Measurements from ENCODE around the gene SORCS1.

Gene SORCS1

DNA sequence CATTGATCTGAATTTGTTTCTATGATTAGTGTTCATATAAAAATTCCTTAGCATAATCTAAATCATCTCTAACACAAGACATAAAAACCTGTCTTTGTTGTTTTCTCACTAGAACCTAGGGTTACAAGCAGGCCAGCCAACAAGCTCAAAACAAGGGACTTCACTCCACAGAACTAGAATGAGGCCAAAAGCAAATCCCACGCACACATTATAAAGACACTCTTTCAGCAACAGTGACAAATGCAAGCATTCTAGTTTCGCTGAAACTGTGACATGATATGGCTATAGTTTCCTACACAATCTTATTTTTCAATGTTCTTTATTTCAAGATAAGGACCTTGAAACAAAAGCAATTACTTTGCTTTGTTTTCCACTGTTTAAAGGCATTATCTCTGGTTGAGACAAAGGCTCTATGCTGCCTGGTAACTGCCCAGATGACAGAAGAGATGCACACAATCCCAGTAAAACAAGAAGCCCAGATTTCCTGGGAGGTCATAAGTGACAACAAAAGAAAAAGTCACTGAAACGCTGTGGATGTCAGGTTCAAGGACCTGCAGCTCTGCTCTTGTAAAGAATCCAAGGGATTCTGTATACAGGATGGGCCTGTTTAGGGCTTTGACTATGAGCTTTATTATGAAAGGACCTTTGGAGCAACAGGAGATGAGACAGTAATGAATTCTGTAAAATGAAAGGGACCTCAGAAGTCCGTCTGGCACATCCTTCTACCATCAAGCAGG lies 105.3 kb downstream of the SORCS1 start:
- no peaks in the 10 kb centered on the region for H3K36me3 Mint-ChIP-seq (ENCODE audit: insufficient read depth)
- DNase-seq (ENCODE audit: low spot score in 2 of 2), result no peak
- no peaks in the 10 kb centered on the region for H3K4me1 Mint-ChIP-seq
- no peak overlapping the region for H3K27ac Mint-ChIP-seq (ENCODE audit: low read depth)
- peaks cover 6% of the 10 kb centered on the region for H3K9me3 Mint-ChIP-seq
- no peaks in the 10 kb centered on the region for H3K27me3 Mint-ChIP-seq
- no peak for ATAC-seq (replicated peaks; ENCODE audit: extremely low read depth, poor library complexity, severe bottlenecking)
- H3K4me3 Mint-ChIP-seq, result no peak overlapping the region

DNA sequence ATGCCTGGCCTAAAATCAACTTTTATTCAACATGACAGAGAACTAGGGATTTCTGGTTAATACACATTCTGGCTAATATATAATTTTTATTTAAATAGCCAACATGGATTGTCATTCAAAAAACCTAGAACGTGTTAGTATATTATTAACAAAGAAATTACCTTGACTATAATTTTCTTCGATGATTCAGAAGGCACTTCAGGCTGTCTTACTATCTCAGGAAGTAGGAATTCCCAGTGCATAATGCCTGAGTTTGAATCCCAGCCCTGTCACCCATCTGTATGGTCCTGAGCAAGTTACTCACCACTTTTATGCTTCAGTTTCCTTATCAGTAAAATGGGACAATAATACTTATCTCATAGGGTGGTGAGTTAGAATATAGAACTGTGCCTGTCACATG lies 106.2 kb downstream of the SORCS1 start:
- peaks cover 6% of the 10 kb centered on the region for H3K9me3 Mint-ChIP-seq
- no peak for DNase-seq (ENCODE audit: low spot score in 2 of 2)
- no peak overlapping the region for H3K4me3 Mint-ChIP-seq
- no peaks in the 10 kb centered on the region for H3K4me1 Mint-ChIP-seq
- no peaks in the 10 kb centered on the region for H3K36me3 Mint-ChIP-seq (ENCODE audit: insufficient read depth)
- no peak for ATAC-seq (replicated peaks; ENCODE audit: extremely low read depth, poor library complexity, severe bottlenecking)
- no peaks in the 10 kb centered on the region for H3K27me3 Mint-ChIP-seq
- no peak overlapping the region for H3K27ac Mint-ChIP-seq (ENCODE audit: low read depth)

- peaks cover 6% of the 10 kb centered on the region for H3K9me3 Mint-ChIP-seq
- no peak for ATAC-seq (replicated peaks; ENCODE audit: extremely low read depth, poor library complexity, severe bottlenecking)
- no peaks in the 10 kb centered on the region for H3K36me3 Mint-ChIP-seq (ENCODE audit: insufficient read depth)
- no peaks in the 10 kb centered on the region for H3K27me3 Mint-ChIP-seq
- no peak overlapping the region for H3K4me3 Mint-ChIP-seq
- no peak overlapping the region for H3K27ac Mint-ChIP-seq (ENCODE audit: low read depth)
- no peak for DNase-seq (ENCODE audit: low spot score in 2 of 2)
- no peaks in the 10 kb centered on the region for H3K4me1 Mint-ChIP-seq
Measured at GRCh38 chr10:107056182-107056581, 108.3 kb downstream of the SORCS1 start.

DNA sequence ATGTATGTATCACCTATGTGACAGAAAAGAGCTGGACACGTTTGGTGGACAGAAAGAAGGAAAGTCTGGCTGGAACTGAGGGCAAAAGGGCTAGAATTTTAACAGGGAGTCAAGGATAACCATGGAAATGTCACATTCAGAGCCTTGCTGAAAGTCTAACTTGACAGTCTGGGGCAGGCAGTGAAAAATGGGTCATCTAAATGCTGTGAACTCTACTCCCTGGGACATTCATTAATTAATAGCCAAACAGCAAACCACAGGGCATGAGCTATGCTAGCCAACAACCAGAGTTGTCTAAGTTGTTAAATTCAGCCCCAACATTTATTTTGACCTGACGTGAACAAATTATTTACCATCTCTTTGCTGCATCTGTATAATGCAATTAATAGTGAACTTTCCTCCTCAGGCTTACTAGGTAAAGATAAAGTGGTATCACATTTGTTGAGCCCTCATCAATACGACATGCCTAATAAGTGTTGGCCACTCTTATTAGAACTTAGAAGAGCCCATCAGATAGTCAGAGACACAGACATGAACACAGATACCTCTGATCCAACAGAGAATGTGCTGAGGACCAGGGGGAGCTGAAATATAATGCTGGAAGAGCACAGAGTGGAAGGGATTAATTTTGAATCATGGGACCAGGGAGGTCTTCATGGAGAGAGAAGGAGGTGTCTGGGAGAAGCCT lies 109.9 kb downstream of the SORCS1 start:
- Mint-ChIP-seq H3K27ac (ENCODE audit: low read depth) (no peak overlapping the region), H3K4me3 (no peak overlapping the region), H3K9me3 (peaks cover 6% of the 10 kb centered on the region), H3K27me3 (no peaks in the 10 kb centered on the region), H3K4me1 (no peaks in the 10 kb centered on the region), H3K36me3 (ENCODE audit: insufficient read depth) (no peaks in the 10 kb centered on the region)
- ATAC-seq (replicated peaks; ENCODE audit: extremely low read depth, poor library complexity, severe bottlenecking), result no peak
- DNase-seq (ENCODE audit: low spot score in 2 of 2), result no peak

- Mint-ChIP-seq H3K27ac (ENCODE audit: low read depth) (no peak overlapping the region), H3K36me3 (ENCODE audit: insufficient read depth) (no peaks in the 10 kb centered on the region), H3K4me3 (no peak overlapping the region), H3K9me3 (peaks cover 6% of the 10 kb centered on the region), H3K4me1 (no peaks in the 10 kb centered on the region), H3K27me3 (no peaks in the 10 kb centered on the region)
- DNase-seq (ENCODE audit: low spot score in 2 of 2) (no peak), ATAC-seq (replicated peaks; ENCODE audit: extremely low read depth, poor library complexity, severe bottlenecking) (no peak)
Measured at GRCh38 chr10:107051769-107052168, 112.7 kb downstream of the SORCS1 start.

DNA sequence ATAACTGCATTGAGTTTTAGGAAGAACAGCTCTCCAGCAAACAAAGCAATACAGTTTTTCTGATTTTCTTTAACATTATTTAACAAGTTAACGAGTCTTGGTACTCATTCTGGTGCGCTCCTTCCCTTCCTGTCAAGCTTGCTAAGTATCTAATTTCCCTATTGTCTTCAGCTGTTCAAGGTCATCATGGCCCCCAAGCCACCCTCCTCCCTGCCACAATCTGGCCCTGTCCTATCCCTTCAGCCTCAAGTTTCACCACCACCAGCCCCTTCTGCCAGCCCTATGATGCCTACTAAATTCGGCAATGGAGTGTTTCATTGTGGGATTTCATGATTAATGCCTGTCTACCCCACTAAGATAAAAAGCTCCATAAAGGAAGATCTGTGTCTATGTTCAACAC lies 121.0 kb downstream of the SORCS1 start:
- H3K9me3 Mint-ChIP-seq, result peaks cover 16% of the 10 kb centered on the region
- DNase-seq (ENCODE audit: low spot score in 2 of 2), result no peak
- H3K4me3 Mint-ChIP-seq, result no peak overlapping the region
- no peaks in the 10 kb centered on the region for H3K36me3 Mint-ChIP-seq (ENCODE audit: insufficient read depth)
- H3K27ac Mint-ChIP-seq (ENCODE audit: low read depth), result no peak overlapping the region
- no peaks in the 10 kb centered on the region for H3K4me1 Mint-ChIP-seq
- H3K27me3 Mint-ChIP-seq, result no peaks in the 10 kb centered on the region
- no peak for ATAC-seq (replicated peaks; ENCODE audit: extremely low read depth, poor library complexity, severe bottlenecking)

DNA sequence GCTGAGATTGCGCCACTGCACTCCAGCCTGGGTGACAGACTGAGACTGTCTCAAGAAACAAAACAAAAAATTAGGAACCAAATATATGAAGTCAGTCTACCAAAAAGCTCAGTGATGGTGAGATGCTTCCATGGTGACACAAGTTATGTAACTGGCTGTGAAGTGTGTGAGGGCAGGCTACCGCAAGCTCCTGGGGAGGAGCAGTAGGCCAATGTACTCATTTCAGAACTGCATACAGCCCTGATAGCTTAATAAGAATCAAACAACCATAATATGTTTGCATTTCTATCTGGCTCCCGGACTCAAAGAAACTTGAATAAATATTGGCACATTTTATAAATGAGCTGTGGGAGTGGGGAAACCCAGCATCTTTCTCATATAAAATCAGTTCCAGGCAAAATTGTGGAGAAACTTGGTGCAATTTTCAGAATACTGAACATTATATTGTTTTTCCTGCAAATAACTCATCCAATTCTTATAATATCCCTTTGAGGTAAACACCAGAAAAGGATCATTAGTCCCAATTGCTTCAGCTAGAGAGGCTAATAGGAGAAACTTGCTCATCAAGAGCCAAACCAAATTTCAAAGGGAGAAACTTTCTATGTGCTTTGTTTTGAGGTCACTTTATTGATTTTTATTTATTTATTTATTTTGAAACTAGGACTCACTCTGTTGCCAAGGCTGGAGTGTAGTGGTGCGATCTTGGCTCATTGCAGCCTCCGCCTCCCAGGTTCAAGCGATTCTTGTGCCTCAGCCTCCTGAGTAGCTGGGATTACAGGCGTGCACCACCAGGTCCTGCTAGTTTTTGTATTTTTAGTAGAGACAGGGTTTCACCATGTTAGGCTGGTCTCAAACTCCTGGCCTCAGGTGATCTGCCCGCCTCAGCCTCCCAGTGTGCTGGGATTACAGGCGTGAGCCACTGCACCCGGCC lies 127.0 kb downstream of the SORCS1 start:
- DNase-seq (ENCODE audit: low spot score in 2 of 2) (no peak), ATAC-seq (replicated peaks; ENCODE audit: extremely low read depth, poor library complexity, severe bottlenecking) (no peak)
- Mint-ChIP-seq H3K9me3 (peaks cover 16% of the 10 kb centered on the region), H3K4me3 (no peak overlapping the region), H3K36me3 (ENCODE audit: insufficient read depth) (no peaks in the 10 kb centered on the region), H3K27me3 (no peaks in the 10 kb centered on the region), H3K4me1 (no peaks in the 10 kb centered on the region), H3K27ac (ENCODE audit: low read depth) (no peak overlapping the region)

DNA sequence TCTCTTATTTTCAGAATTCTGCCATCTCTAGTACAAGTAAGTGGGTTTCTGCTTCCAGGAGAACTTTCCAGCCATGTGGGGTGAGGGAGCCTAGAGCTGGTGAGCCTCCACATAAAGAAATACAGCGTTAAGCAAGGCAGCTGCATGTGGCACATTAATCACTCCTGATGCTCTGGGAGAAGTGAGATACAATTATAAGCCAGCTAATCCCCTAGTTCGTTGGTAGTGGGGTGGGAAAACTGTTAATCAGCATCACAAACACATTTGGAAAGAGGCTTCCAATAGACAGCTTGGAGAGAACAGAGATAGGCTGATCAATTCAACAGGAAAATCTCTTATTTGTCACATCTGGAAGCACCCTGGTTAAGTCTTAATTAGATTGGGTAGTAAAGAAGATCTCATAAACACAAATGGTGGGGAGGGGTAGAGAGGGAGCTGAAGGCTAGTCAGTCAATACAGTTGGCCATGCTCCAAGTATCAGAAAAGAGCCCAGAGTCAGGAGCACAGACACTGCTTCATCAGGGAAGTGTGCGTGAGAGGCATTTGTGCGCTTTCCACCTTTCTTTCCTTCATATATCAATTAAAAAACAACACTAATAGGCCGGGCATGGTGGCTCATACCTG lies 130.6 kb downstream of the SORCS1 start:
- Mint-ChIP-seq H3K27ac (ENCODE audit: low read depth) (no peak overlapping the region), H3K4me3 (no peak overlapping the region), H3K36me3 (ENCODE audit: insufficient read depth) (no peaks in the 10 kb centered on the region)

GRCh38 chr10:107032700-107033401 lies 131.7 kb downstream of the SORCS1 start:
- Mint-ChIP-seq H3K36me3 (ENCODE audit: insufficient read depth) (no peaks in the 10 kb centered on the region), H3K27me3 (no peaks in the 10 kb centered on the region), H3K4me1 (no peaks in the 10 kb centered on the region), H3K27ac (ENCODE audit: low read depth) (no peak overlapping the region), H3K9me3 (peaks cover 23% of the 10 kb centered on the region), H3K4me3 (no peak overlapping the region)
- ATAC-seq (replicated peaks; ENCODE audit: extremely low read depth, poor library complexity, severe bottlenecking) (no peak), DNase-seq (ENCODE audit: low spot score in 2 of 2) (no peak)

More for the DNA sequence above, 130.6 kb downstream of the SORCS1 start:
- DNase-seq (ENCODE audit: low spot score in 2 of 2), result no peak
- Mint-ChIP-seq H3K27me3 (no peaks in the 10 kb centered on the region), H3K9me3 (peaks cover 22% of the 10 kb centered on the region), H3K4me1 (no peaks in the 10 kb centered on the region)
- no peak for ATAC-seq (replicated peaks; ENCODE audit: extremely low read depth, poor library complexity, severe bottlenecking)

DNA sequence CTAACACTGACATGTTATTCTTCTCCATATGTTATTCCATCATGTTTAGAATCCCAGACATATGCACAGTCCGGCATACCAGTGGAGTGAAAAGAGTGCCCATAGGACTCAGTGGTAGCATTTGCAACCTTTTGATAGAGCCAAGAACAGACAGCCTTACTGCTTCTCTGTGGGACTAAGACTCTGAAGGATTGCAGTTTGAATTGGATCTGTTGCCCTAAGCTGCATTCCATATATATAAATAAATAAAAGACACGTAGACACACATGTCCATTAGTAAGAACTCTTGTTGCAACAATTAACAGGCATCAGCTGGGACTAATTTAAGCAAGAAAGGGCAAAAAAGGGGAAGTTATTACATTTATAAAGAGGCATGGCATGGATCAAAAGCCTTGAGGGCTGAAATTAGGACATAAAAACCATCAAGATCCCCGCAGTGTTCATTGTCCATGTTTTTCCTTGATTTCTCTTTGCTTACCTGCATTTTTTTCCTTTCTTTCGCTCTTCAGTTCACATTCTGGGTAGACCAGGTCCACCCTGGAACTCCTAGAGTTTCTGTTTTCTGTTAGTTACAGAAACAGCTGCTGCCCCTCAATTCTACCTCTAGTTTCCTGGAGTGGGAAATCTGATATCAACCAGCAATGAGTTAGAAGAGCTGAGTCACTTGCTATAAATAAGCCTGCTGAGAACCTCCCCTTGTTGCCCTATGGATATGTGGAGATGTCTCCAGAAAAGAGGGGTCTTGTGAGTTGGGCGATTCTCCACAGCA lies 132.4 kb downstream of the SORCS1 start:
- H3K27me3 Mint-ChIP-seq, result no peaks in the 10 kb centered on the region
- no peak for ATAC-seq (replicated peaks; ENCODE audit: extremely low read depth, poor library complexity, severe bottlenecking)
- no peak overlapping the region for H3K4me3 Mint-ChIP-seq
- H3K4me1 Mint-ChIP-seq, result no peaks in the 10 kb centered on the region
- no peak overlapping the region for H3K27ac Mint-ChIP-seq (ENCODE audit: low read depth)
- H3K36me3 Mint-ChIP-seq (ENCODE audit: insufficient read depth), result no peaks in the 10 kb centered on the region
- peaks cover 30% of the 10 kb centered on the region for H3K9me3 Mint-ChIP-seq
- no peak for DNase-seq (ENCODE audit: low spot score in 2 of 2)

DNA sequence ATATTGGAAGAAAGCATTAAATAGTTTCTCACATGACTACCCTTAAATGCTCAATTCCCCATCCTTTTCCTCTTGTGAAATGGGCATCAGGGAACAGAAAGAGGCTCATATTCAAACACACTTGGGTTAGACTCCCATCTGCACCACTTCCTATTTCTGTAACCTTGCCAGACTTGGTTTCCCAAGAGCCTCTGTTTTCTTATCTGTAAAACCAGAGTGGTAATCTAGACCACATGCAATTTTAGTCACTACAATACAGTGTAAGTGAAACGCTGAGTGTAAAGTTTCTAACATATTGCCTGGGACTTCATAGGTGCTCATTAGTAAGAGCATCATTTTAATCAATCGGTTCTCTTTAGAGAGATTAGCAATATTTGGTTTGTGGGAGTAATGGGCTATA lies 136.3 kb downstream of the SORCS1 start:
- Mint-ChIP-seq H3K4me3 (no peak overlapping the region), H3K27me3 (no peaks in the 10 kb centered on the region), H3K36me3 (ENCODE audit: insufficient read depth) (no peaks in the 10 kb centered on the region), H3K9me3 (peaks cover 34% of the 10 kb centered on the region), H3K27ac (ENCODE audit: low read depth) (no peak overlapping the region), H3K4me1 (no peaks in the 10 kb centered on the region)
- no peak for DNase-seq (ENCODE audit: low spot score in 2 of 2)
- ATAC-seq (replicated peaks; ENCODE audit: extremely low read depth, poor library complexity, severe bottlenecking), result no peak
